ENCODE results near the gene FEM1A. TPM values are rescaled to one million over a fixed set of nuclear protein-coding genes. Genes with fewer than 3 reads are reported as not detected.
"Not testable (repeated sequence)": the region's sequence is repeated elsewhere in the genome, so short reads cannot be mapped to it uniquely, and the experiment has no call there.

The FEM1A gene
- total and polyA plus RNA-seq, 2 donors, result 7.7 to 9.1 TPM

DNA sequence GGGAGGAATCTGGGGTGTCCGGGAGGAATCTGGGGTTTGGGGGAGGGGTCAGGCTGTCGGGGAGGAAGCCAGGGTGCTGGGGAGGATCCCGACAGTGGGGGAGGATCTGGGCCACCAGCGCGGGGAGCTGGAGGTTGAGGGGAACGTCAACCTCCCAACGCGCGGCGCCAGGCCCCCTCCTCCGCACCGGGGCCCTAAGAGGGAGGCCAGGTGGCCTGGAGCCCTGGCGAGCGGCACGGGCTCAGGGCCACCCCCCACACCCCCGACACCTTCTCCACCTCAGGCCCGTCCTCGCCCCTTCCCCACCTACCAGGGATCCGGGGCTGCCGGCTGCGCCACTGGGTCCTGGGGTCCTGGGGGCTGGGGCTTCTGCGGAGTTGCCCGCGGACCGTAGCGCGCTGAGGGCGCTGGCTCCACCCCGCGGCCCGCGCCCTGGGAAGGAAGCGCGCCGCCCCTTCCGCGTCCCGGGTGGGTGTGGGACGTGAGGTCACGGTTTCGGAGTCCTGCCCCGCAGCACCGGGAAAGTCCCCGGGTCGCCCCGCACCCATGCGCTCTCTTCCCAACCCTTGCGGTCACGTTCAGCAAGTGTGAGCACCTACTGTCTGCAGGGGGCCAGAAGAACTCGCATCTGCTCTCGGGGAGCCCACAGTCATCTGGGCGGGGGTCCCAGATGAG lies 39.9 kb downstream of the FEM1A start, which contains the start of gene TICAM1:
Gene TICAM1 (minus strand): TSS at position 409 of the 675 bp plus-strand sequence. CDS start 13,335 bp downstream, outside the sequence.
- under 1% methylated on average over 52 of the region's 52 CpGs for WGBS
- DNase-seq (ENCODE audit: extremely low spot score), result no peak
- H3K27ac ChIP-seq (ENCODE audit: low read depth), result peak within 1 kb of the TSS; percentile 89
- no peaks in the 10 kb centered on the region for H3K4me1 ChIP-seq (ENCODE audit: insufficient read depth)
- no peaks in the 10 kb centered on the region for H3K36me3 ChIP-seq (ENCODE audit: insufficient read depth)
- peak within 1 kb of the TSS; percentile 93 for H3K4me3 ChIP-seq (ENCODE audit: low read depth, low read length)

DNA sequence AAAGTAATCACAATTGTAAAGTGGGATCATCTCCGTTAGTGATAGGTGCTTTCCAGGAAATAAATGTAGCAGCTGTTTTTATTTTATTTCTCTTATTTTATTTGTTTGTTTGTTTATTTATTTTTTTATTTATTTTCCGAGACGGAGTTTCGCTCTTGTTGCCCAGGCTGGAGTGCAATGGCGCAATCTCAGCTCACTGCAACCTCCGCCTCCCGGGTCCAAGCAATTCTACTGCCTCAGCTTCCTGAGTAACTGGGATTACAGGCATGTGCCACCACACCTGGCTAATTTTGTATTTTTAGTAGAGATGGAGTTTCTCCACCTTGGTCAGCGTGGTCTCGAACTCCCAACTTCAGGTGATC lies 40.4 kb downstream of the FEM1A start:
- whole genome bisulfite sequencing, result 34% methylated on average over 9 of the region's 9 CpGs
- not testable (repeated sequence) for H3K36me3 ChIP-seq (ENCODE audit: insufficient read depth); DNase-seq (ENCODE audit: extremely low spot score); H3K4me1 ChIP-seq (ENCODE audit: insufficient read depth)
- H3K4me3 ChIP-seq (ENCODE audit: low read depth, low read length), result peak overlapping the region; percentile 93
- peak overlapping the region; percentile 89 for H3K27ac ChIP-seq (ENCODE audit: low read depth)

DNA sequence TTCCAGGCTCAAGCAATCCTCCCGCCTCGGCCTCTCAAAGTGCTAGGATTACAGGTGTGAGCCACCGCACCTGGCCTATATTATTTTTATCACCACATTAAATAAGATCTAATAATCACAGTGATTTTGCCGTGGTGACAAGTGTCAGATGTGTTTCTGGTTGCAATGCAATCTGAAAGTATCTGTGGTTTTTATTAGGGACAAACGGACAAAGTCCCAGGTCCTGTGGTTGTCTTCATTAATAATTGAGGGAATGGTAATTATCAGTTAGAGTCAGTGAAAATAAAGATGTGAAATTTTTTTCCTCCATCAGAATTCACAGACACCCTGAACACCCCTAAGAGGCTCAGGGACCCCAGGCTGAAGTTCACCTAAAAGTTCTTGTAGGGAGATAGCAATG lies 41.2 kb downstream of the FEM1A start:
- 90% methylated on average over 5 of the region's 5 CpGs for WGBS
- Histone ChIP-seq H3K36me3 (ENCODE audit: insufficient read depth) (no peaks in the 10 kb centered on the region), H3K4me1 (ENCODE audit: insufficient read depth) (no peaks in the 10 kb centered on the region), H3K27ac (ENCODE audit: low read depth) (no peak overlapping the region), H3K4me3 (ENCODE audit: low read depth, low read length) (no peak overlapping the region)
- DNase-seq (ENCODE audit: extremely low spot score), result no peak

DNA sequence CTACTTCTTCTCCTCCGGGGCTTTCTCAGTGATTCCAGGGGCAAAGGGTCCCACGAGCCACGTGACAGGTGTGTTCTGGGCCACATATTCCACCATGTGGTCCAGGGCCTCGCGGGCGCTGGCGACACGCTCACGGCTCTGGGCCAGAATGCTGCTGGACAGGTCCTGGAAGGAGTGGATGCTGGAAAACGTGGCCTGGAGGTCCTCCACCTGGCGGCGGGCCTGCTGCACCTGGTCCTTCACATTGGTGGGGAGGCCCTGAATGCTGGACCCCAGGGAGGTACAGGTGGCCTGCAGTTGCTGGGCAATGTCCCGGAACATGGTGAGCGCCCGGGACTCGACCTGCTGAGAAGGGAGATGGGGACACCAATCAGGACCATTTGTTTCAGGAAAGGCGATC lies 47.7 kb downstream of the FEM1A start:
- Histone ChIP-seq H3K27ac (ENCODE audit: low read depth) (no peak overlapping the region), H3K4me1 (ENCODE audit: insufficient read depth) (no peaks in the 10 kb centered on the region), H3K36me3 (ENCODE audit: insufficient read depth) (peaks cover 2% of the 10 kb centered on the region), H3K4me3 (ENCODE audit: low read depth, low read length) (no peak overlapping the region)
- WGBS, result 96% methylated on average over 17 of the region's 17 CpGs
- no peak for DNase-seq (ENCODE audit: extremely low spot score)

DNA sequence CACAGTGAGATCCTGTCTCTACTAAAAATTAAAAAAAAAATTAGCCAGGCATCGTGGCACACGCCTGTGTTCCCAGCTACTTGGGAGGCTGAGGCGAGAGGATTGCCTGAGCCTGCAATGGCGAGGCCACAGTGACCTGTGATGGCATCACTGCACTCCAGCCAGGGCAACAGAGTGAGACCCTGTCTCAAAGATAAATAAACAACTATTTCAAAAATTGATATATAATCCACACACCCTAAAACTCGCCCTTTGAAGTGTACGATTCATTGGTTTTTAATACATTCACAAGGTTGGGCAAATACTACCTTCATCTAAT lies 52.1 kb downstream of the FEM1A start:
- 97% methylated on average over 6 of the region's 6 CpGs for WGBS
- DNase-seq (ENCODE audit: extremely low spot score), result no peak
- Histone ChIP-seq H3K4me3 (ENCODE audit: low read depth, low read length) (no peak overlapping the region), H3K27ac (ENCODE audit: low read depth) (no peak overlapping the region), H3K4me1 (ENCODE audit: insufficient read depth) (no peaks in the 10 kb centered on the region), H3K36me3 (ENCODE audit: insufficient read depth) (peaks cover 4% of the 10 kb centered on the region)

DNA sequence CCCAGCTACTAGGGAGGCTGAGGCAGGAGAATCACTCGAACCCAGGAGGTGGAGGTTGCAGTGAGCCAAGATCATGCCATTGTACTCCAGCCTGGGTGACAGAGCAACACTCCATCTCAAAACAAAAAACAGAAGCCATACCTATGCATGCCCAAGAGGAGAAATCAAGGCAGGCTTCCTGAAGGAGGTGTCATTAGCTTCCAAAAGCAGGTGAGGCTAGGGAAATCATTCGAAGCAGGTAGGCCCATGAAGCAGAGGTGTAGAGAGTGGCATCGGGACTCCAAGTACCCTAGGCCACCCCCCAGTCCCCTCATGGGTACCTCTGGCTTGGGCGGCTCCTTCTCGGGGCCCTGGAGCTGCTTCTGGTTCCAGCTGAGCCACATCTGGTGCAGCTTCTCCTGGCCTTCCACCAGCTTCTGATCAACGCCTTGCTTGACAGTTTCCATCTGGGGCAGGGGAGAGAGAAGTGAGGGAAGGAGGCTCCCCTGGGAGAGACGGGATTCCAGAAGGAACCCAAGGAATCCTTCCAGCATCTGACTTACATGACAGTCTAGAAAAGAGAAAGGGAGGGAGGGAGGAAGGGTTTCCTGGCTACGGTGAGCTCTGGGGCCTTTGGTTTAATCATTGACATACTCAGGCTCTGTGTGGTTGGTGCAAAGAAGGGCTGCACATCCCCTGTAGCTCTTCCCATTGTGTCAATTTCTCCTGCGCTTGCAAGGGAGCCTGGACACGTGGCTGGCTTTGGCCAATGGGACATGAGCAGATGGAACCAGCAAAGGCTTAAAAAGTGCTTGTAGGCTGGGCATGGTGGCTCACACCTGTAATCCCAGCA lies 53.0 kb downstream of the FEM1A start:
- H3K4me1 ChIP-seq (ENCODE audit: insufficient read depth), result no peaks in the 10 kb centered on the region
- no peak overlapping the region for H3K4me3 ChIP-seq (ENCODE audit: low read depth, low read length)
- no peak overlapping the region for H3K27ac ChIP-seq (ENCODE audit: low read depth)
- peaks cover 4% of the 10 kb centered on the region for H3K36me3 ChIP-seq (ENCODE audit: insufficient read depth)
- DNase-seq (ENCODE audit: extremely low spot score), result no peak
- 62% methylated on average over 10 of the region's 10 CpGs for WGBS

DNA sequence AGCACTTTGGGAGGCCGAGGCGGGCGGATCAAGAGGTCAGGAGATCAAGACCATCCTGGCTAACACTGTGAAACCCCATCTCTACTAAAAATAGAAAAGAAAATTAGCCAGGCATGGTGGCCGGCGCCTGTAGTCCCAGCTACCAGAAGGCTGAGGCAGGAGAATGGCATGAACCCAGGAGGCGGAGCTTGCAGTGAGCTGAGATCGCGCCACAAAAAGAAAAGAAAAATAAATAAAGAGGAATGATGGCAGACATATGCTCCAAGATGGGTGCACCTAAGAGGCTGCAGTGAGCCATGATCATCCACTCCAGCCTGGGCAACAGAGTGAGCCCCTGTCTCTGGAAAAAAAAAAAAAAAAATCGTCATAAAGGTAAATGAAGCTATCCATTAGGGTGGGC lies 54.4 kb downstream of the FEM1A start:
- WGBS, result 54% methylated on average over 9 of the region's 9 CpGs
- DNase-seq (ENCODE audit: extremely low spot score); H3K4me3 ChIP-seq (ENCODE audit: low read depth, low read length); H3K36me3 ChIP-seq (ENCODE audit: insufficient read depth); H3K27ac ChIP-seq (ENCODE audit: low read depth); H3K4me1 ChIP-seq (ENCODE audit: insufficient read depth): not testable (repeated sequence)

DNA sequence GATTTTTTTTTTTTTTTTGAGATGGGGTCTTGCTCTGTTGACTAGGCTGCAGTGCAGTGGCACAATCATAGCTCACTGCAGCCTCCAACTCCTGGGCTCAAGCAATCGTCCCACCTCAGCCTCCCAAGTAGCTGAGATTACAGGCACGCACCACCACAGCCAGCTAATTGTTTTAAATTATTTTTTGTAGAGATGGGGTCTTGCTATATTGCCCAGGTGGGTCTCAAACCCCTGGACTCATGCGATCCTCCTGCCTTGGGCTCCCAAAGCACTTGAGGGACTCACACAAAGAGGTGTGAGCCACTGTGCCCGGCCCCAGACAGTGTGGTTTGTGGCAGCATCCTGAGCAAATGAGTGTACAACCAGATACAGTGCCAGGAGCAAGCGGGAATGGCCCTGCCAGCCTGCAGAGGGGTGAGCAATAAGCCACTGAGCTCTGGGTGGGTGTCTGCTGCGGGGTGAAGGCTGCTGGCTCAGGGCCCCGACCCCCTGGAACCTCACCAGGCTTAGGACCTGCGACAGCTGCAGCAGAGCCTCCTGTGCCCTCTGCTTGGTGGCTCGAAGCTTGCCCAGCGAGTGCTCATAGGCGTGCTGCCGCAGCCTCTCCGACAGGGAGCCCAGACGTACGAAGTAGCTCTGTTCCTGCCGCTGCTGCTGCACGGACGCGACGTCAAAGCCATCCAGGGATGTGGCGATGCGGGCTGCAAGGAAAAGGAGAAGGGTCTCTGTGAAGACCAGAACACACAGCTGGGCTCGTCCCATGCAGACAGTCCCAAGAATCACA lies 55.8 kb downstream of the FEM1A start:
- DNase-seq (ENCODE audit: extremely low spot score), result no peak
- Histone ChIP-seq H3K36me3 (ENCODE audit: insufficient read depth) (peaks cover 4% of the 10 kb centered on the region), H3K27ac (ENCODE audit: low read depth) (no peak overlapping the region), H3K4me3 (ENCODE audit: low read depth, low read length) (no peak overlapping the region), H3K4me1 (ENCODE audit: insufficient read depth) (no peaks in the 10 kb centered on the region)
- 95% methylated on average over 23 of the region's 23 CpGs for WGBS

DNA sequence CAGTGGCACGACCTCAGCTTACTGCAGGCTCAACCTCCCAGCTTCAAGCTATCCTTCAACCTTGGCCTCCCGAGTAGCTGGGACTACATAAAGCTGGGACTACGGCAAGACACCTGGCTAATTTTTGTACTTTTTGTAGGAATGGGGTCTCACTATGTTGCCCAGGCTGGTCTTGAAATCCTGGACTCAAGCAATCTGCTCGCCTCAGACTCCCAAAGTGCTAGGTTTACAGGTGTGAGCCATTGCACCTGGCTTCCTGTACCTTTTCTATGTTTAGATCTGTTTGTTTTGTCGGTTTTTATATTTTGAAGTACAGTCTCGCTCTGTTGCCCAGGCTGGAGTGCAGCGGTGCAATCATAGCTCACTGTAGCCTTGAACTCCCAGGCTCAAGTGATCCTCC lies 57.5 kb downstream of the FEM1A start:
- Histone ChIP-seq H3K4me3 (ENCODE audit: low read depth, low read length) (no peak overlapping the region), H3K36me3 (ENCODE audit: insufficient read depth) (peaks cover 4% of the 10 kb centered on the region), H3K27ac (ENCODE audit: low read depth) (no peak overlapping the region), H3K4me1 (ENCODE audit: insufficient read depth) (no peaks in the 10 kb centered on the region)
- 95% methylated on average over 7 of the region's 7 CpGs for WGBS
- DNase-seq (ENCODE audit: extremely low spot score), result no peak

Small RNAs within 50 kb of the gene (small RNA-seq; reads per million reads assigned to genes)
- gene MIR7-3, result not detected

Other genes with a start within 250 kb of the FEM1A start
- gene SEMA6B, start 232.1 kb upstream of the FEM1A start, total RNA-seq, result 5.4 TPM
- gene SEMA6B, start 232.1 kb upstream of the FEM1A start, polyA plus RNA-seq, result 14.1 TPM
- gene TNFAIP8L1, start 152.2 kb upstream of the FEM1A start, total RNA-seq, result 6.6 TPM
- gene TNFAIP8L1, start 152.2 kb upstream of the FEM1A start, polyA plus RNA-seq, result 9.9 TPM
- 49.3 TPM for gene MYDGF, start 121.4 kb upstream of the FEM1A start, total RNA-seq
- 104 TPM for gene MYDGF, start 121.4 kb upstream of the FEM1A start, polyA plus RNA-seq
- gene DPP9, start 67.9 kb upstream of the FEM1A start, total RNA-seq, result 13.6 TPM
- gene DPP9, start 67.9 kb upstream of the FEM1A start, polyA plus RNA-seq, result 37.3 TPM
- gene TICAM1, start 40.0 kb downstream of the FEM1A start, total RNA-seq, result 1.4 TPM
- 13.7 TPM for gene TICAM1, start 40.0 kb downstream of the FEM1A start, polyA plus RNA-seq
- 32.3 TPM for gene PLIN3, start 75.9 kb downstream of the FEM1A start, total RNA-seq
- 74.9 TPM for gene PLIN3, start 75.9 kb downstream of the FEM1A start, polyA plus RNA-seq
- 0.26 TPM for gene ARRDC5, start 111.2 kb downstream of the FEM1A start, total RNA-seq
- gene ARRDC5, start 111.2 kb downstream of the FEM1A start, polyA plus RNA-seq, result 0.18 TPM
- 8.5 TPM for gene UHRF1, start 117.8 kb downstream of the FEM1A start, total RNA-seq
- 0.57 TPM for gene UHRF1, start 117.8 kb downstream of the FEM1A start, polyA plus RNA-seq
- gene KDM4B, start 177.4 kb downstream of the FEM1A start, total RNA-seq, result 14.3 TPM
- gene KDM4B, start 177.4 kb downstream of the FEM1A start, polyA plus RNA-seq, result 19.5 TPM